Keratinocyte (primary cell): ENCODE measurements around the gene ZFP36L1.

Experiments
- CTCF ChIP-seq, 3 experiments: IDR thresholded peaks in 1 of 3; conservative IDR thresholded peaks in 1 of 3; optimal IDR thresholded peaks in 1 of 3; 2 replicates in 2 of 3; 3 replicates in 1 of 3; pipeline versions ENCODE3 to v1.5.1; 2011; ENCODE audit warnings: low read length in 3 of 3, mild to moderate bottlenecking in 3 of 3, moderate library complexity in 2 of 3, control low read depth in 1 of 3, inconsistent platforms in 1 of 3; ENCODE audit not compliant: insufficient read depth in 2 of 3; ENCODE audit errors: extremely low read depth in 1 of 3
- EZH2 ChIP-seq: IDR thresholded peaks from one replicate; pipeline ENCODE4 v1.6.1; 2012; ENCODE audit warnings: inconsistent platforms, mild to moderate bottlenecking, low read length, moderate library complexity

DNA sequence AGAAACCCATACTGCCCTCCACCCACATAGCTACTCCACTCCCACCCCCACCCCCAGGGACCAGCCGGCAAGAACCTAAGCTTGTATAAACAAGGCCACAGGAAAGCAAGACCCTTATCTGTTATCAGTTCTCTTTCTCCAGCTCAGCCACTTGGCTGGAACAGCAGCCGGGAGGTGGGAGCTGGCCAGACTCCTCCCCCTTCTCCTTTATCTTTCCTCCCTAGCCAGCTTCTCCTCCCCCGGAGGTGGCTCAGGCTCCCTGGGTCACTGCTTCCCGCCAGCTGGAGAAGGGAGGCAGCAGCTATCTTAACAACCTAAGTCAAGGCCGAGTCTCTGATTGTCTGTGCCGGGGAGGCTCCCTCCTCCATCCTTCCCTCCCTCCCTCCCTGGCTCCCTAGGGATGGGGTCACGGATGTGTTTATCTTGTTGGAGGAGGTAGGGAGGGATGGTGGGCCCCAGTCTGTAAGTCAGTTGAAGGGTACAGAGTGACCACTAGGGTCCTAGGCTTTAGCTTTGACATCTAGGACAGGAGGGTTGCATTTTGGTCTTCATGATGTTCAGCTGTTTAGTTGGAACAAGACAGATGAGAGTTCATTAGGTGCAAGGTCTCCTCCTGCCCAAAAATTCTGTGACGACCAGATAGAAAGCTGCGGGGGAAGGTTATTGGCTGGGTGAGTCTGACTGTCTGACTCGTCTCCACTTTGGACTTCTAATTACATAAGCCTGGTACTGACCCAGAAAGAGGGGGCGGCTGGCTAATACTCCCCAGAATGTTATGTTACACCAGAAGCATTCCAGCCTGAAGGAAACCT, 29.7 kb downstream of the ZFP36L1 start:
- TF ChIP-seq CTCF (optimal IDR thresholded peaks at IDR 0.05 in 1 of 3, IDR thresholded peaks at IDR 0.05 in 1 of 3, conservative IDR thresholded peaks at IDR 0.05 in 1 of 3; ENCODE audit: extremely low read depth in 1 of 3, insufficient read depth in 2 of 3, low read length in 3 of 3) (no peak), EZH2 (no peak)
